GM19395 (cell line): ENCODE measurements around the gene MIGA2.

Experiments used
- ATAC-seq: cut with Tn5 transposase; IDR thresholded peaks from one replicate; pipeline ENCODE4 v1.9.1; 2021; ENCODE audit warnings: mild to moderate bottlenecking, moderate library complexity; ENCODE audit not compliant: unreplicated experiment

Gene MIGA2

DNA sequence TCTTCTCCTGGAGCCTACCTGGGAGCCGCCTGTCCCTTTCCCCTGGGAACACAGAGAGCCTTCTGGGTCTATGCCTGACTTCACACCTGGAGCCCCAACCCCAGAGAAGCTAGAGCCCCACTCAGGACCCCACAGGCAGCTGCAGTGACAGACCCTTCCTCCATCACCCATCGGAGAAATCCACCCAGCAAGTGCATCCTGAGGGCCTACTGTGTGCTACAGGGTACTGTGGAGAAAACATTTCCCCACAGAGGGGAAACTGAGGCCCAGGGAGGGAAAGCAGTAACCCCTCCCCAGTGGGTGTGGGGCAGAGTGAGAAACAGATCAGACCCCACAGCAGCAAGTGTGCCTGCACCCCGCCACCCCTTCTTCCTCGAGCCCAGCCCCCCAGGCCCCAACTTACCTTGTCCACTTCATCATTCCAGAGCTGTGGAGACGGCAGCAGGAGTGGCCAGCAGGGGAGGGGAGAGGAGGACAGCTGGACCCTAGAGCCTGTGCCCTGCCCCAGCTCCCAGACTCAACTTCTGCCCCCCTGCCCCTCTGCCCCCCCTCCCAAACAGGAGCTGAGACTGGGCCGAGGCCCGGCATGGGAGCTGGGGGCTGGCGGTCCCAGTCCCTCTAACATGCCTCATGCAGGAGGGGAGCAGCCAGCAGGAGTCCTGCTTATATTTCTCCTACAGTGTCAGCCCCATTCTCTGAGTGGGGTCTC is 26.0 kb upstream of the MIGA2 start:
- ATAC-seq, result no peak

DNA sequence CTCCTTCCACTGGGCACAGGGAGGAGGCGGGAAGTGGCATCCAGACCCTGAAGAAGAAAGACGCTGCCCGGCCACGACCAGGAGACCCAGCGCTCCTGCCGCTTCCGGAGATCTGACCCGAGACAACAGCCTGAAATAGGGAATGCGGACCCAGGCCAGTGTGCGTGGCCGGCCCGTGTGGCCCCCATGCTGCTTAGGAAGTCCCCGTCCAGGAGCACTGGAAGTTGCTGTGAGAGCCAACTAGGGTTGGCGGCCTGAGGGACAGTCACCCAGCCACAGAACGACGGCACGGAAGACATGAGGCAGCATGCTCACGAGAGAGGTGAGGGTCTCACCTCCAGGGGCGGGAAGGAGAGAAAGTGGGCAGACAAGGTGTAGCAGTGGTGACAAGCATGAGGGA is 25.3 kb upstream of the MIGA2 start:
- no peak for ATAC-seq

DNA sequence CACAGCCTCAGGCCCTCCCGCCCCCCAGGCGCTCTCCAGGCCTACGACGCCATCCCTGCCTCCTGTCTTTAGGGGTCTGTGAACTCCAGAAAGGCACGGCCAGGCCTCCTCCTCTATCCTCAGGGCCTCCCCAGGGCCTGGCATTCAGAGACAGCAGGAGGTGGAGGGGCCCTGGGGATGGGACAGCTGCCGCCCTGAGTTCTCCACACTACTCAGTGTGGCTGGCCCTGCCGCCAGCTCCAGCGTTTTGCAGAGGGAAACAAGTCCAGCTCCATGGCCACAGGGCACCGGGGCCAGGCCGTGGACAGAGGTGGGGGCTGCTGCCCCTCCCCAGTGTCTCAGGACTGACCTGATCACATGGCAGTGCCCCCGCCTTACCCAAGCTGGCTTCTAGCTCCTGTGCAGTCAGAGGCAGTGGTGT is 24.7 kb upstream of the MIGA2 start:
- ATAC-seq, result no peak

DNA sequence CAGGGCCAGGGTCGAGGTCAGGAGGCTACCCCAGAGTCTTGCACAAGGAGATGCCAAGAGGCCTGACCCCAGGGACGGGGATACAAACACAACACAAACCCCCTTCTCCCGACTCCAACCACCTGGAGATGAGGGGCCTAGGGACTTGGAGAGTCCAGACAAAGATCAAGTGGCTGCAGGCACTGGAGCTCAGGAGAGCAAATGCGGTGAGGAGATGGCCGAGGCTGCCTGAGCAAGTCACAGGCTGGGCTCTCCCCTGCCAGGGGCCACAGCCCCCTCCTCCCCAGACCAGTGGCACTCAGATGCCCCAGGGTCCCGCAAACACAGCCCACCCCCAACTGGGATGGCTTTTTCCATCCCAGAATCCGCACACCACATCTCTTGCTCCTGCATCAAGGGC is 24.1 kb upstream of the MIGA2 start:
- no peak for ATAC-seq

DNA sequence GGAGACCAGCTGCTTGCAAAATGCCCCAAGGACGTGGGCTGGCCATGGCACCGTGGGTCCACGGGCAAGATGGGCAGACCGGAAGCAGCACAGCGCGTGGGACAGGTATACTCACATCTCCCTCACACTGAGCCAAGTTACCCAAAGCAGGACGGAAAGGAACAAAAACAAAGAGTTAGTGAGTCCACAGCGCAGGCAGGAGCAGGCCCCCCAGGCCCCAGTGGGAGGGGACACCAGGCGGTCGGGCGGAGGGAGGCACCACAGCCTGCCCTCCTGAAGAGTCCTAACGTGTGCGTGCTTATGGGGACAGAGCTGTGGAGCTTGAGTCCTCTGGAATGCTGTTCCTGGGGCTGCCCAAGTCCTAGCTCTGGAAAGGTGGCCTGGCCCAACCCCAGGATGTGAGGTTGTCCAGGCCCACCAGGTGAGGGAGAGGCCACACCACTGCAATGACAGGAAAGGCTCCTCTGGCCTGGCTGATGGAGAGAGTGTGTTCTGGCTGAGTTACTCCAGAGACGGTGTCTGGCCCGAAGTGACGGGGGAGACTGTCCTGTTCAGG is 23.5 kb upstream of the MIGA2 start:
- no peak for ATAC-seq

DNA sequence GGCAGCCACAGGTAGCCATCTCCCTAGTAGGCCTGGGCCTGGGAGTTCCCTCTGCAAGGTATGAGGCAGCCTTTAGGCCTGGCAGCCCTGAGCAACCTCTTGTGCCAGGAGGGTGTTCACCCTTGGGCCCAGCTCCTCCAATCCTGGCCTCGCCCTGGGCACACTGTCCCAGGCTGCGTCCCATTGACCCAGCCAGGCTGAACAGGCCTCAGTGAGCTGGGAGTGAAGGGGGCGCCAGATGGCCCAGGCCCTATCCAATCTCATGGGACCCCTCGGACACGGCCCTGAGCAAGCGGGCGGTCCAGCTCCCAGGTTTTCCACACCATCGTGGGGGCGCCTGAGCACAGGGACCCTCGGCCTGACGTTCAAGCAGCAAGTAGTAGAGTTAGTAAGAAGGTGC is 22.8 kb upstream of the MIGA2 start:
- no peak for ATAC-seq

DNA sequence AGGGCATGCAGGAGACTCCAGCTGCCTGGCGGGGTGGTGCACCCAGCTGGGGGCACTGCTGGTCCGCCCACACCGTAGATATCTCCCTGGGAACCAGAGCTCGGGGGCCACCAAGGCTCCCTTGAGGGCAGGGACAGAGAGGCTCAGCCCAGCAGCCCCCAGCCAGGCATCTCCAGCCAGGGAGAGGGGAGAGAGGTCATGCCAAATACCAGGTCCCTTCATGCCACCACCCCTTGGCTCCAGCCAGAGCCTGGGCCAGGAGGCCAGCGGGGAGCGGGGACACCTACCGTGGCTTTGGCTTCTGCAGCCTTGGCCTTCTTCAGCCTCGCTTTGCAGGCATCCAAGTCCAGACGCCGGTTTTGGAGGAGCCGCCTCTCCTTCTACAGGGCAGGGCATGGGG is 22.3 kb upstream of the MIGA2 start:
- ATAC-seq, result no peak

DNA sequence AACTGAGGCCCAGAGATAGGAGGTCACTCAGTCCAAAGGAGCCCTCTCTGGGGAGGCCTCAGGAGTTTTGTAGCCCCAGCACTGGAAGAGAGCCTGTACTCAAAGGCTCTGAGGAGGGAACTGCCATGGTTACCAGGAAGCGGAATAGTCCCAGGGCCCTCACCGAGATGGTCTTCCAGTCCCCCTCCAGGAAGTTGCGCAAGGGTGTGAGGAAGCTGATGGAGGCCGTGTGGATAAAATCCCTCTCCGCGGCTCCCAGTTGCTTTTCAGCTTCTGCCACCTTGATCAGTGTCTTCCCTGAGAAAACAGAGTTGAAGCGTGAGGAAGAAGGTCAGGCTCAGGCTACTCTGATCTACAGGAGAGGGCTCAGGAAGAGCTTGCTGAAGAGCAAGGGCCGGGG is 21.8 kb upstream of the MIGA2 start:
- no peak for ATAC-seq

DNA sequence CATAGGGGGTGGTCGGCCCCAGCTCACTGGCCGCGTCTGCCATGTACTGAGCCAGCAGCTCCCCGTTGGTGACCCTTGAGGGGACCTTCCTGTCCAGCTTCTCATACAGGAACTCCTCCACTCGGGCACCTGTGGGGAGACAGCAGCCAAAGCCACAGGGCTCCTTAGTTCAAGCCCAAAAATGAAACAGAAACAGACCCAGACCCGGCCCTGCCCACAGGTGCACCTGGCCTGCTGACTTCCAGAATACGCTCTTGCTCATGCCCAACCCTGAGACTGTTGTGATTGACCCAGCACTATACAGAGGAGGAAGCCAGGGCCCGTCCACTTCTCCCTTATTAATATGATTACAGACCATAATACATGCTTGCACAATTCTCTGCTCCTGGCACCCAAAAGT is 15.3 kb upstream of the MIGA2 start:
- peak; percentile 91 for ATAC-seq

DNA sequence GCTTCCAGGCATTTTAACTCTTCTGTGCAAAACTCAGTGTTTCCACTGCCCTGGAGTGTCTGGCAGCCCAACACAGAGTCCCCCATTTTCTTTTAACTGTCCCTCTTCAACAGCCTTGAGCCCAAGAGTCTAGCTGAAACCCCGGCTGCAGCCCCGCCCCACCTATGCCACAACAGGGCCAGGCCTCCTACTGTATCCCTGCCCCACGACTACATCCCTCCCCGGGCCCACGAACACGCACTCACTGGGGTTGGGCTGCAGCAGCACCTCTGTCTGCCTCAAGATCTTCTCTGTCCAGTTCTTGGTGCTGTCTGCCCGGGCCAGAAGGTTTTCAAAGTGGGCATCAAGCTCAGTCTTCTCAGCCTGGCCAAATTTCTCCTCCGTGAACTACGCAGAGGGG is 14.4 kb upstream of the MIGA2 start:
- no peak for ATAC-seq

DNA sequence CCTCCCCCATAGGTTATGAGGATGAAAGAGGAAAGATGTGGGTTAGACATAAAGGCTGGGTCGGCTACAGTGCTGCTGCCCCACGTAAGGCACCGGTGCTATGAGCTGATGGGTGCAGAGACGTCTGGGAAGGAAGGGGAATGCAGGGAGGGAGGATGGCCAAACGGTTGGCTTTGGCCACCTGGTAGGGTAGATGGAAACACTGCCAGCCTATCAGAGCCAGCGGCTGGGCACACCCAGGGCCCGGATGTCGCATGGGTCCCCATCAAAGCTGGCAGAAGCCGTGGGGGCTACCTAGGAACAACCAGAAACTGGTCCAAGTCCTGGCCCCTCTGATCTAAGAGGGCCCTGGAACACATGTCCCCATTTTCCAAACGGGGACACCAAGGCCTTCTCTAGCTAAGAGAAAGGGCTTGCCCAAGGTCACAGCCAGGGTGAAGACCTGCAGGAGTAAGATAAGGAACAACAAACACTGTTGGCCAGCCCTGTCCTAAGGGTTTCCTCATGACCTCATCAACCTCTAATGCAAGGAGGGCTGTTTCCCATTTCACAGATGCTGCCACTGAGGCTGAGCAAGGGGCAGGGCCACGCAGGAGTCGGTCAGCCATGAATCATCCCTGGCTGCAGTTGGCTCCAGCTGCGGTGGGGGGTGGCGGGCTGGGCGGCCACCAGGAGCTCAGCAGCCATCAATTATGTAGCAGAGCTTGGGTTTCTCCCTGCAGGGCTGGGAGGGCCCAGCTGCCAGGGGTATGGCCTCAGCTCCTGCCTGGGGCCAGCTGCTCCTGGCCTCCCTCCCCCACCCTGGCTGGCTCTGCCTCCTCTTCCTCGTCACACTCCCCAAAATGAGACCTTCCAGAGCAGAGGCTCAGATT is 13.2 kb upstream of the MIGA2 start:
- ATAC-seq, result no peak

DNA sequence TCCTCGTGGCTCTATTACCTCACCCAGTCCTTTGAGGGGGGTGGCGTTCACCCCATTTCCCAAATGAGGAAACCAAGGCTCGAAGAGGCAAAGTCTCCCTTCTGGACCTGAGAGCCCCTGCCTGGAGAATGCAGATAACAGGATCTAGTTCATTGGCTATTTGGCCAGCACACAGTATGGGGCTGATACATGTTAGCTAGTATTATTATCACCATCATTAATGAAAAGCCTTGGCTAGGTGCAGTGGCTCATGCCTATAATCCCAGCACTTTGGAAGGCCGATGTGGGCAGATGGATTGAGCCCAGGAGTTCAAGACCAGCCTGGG is 12.6 kb upstream of the MIGA2 start:
- no peak for ATAC-seq

DNA sequence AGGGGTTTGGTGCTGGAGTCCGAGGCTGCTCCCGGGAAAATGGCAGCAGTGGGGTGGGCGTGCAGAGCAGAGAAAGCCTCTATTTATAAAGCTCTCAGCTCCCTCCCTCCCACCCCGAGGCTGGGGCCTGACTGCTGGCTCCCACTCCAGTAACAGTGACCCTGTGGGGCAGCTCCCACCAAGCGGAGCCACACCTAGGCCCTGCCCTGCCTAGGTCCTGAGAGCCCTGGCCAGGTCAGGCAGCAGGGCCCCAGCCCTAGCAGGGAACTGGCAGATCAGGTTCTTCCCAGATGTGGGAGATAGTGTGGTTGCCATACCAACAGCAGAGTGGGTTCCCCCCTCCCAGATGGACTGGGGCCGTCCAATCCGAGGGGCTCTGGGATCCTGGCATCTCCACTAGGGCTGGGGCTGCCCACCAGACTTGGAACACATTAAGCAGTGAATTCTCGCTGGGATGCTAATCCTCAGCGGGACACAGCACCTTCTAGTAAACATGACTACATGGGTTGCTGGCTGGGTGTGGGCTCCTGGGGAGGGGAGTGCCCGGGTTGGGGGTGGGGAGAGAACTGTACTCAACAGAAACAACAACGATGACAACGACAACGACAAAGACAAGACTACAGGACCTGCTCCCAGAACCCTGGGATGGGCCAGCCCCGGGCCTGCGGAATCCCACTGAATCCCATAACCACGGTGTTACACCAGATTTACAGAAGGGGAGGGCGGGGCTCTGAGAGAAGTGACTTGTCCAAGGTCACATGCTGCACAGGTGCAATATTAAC is 9.8 kb upstream of the MIGA2 start:
- no peak for ATAC-seq

DNA sequence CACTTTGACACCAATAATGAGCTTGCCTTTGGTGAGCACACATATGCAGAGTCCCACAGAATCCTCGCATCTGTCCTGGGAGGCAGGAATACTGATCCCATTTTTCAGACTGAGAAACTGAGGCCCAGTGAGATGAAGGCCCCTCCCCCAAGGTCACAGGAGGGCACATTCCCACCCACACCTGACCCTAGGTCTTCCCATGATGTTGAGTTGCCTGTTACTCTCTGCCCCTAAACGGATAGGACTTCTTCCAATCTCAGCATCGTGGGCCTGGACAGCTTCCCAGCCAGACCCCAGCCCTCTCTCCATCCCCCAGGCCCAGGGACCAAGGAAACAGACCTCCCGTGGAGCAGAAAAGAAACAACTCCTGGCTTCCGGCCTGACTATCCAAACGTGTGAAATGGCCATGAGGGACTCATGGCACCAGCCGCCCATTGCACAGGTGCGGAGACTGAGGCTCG is 9.2 kb upstream of the MIGA2 start:
- no peak for ATAC-seq

DNA sequence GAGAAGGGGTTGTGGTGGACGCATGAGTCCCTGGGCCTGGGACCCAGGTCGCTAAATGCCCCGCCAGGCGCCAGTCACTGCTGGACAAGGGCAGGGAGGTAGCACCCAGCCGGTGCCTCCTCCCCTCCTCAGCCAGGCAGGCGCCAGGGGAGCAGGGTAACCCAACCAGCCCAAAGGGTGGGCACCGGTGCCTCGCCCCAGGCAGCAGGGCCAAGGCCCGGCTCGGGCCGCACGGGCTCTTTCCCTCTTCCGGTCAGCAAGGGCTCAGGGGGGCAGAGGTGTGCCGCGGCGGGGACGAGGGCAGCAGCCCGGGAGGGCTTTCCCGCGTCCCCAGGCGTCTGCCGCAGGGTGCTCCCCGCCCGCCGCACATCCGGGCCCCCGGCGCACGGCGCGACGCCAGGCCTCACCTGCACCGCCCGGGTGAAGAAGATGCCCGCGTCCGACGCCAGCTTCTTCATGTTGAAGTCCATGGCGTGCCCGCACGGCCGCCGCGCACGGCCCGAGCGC is 8.7 kb upstream of the MIGA2 start:
- ATAC-seq, result peak; percentile 33

DNA sequence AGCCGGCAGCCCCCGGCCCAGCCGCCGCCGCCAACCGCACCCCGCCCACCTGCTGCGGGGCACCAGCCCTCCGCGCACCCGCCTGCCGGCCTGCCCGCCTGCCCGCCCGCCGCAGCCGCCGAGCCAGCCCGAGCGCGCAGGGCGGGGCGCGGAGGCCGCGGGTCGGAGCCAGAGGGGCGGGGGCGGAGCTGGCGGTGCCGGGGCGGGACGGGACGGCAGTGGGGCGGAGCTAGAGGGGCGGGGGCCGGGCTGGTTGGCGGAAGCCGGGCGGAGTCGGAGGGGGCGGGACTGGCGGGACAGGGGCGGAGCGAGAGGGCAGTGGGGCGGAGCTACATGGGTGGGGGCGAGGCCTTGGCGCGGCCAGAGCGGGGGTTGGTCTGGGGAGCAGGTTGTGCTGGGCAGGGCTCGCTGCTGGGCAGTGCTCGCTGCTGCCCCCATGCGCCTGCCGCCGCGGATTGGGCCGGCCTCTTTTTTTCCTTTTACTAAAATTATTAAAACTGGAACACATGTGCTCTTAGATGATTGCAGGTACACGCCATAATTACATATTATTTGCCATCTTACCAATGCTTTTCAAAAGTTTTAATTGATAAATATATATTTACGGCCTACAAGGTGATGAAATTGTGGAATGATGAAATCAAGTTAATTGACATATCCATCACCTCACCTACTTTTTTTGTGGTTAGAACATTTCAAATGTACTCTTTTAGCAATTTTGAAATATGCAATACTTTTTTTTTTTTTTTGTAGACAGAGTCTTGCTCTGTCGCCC is 8.0 kb upstream of the MIGA2 start, which contains the start of gene SH3GLB2:
SH3GLB2 (minus strand) TSS at position 140 of the 775 bp plus-strand sequence. CDS start 177 bp downstream, outside the sequence.
- peak; percentile 78 for ATAC-seq

DNA sequence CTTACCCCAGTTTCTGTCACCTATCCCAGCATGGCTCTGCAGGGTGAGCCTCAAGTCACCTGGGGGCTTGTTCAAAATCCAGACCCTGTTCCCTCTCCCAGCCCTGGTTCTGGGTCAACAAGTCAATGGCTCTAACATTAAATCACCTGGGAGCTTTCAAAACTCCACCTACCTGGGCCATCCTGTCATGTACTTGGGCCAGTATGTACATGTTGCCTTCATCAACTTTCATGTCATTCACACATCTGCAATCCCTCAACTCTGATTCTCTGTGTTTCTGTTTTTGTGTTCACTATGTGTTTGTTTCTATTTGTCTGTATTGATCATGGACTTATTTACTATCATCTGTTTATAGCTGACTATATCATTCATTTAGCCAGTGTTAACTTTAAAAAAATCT is 6.2 kb upstream of the MIGA2 start:
- no peak for ATAC-seq

DNA sequence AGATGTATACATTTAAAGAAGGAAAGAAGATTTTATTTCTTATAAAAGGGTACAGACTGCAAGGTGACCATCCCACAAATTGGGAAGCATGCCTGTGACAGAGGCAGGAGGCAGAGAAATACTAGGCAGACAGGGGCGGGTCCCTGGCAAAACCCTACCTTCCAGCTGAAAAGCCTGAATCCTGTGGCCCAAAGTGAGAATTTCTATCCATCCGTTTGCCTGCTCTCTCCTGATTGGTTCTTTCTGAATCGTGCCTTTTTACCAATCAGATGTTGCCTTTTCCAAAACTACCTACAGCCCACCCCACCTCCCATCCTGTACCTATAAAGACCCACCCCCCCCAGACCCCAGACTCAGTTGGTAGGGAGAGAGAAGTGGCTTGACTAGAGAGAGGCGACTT is 4.9 kb upstream of the MIGA2 start:
- no peak for ATAC-seq

DNA sequence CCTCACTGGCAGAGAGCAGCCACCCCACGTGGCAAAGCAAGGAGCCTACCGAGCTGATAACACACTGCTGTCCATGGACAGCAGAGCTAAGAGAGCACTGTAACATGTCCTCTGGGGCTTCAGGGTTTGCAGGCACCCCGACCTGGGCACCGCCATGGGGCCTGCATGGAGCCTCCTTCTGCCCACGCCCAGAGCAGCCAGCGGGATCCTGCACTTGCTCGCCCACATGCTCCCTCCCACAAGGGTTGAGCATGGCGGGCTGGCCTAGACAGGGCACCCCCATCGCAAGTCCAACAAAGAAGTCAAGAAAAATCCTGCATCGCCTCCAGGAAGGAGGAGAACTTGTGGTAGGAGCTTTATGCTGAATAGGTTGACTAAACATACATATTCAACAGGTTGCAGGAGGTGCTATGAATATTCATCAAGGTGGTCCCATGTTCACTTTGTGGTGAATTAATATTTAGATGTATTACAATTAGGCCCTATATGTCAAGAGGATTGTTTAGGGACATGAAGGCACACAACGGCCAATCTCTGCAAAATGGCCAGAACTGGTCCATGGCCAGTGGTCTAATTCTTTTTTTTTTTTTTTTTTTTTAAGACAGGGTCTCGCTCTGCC is 3.8 kb upstream of the MIGA2 start:
- no peak for ATAC-seq

DNA sequence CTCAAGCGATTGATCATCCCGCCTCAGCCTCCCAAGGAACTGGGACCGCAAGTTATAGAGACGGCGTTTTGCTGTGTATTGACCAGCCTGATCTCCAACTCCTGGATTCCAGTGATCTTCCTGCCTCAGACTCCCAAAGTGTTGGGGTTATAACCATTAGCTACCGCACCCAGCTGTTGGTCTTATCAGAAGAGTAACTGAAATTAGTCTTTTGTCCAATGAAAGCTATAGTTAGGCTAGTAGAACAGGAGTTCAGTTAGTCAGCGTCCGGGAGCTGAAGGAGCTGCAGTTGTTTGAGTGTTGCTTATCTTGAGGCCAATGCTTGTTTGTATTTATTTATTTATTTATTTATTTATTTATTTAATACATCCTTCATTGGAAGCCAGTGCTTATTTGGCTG is 3.2 kb upstream of the MIGA2 start:
- ATAC-seq, result no peak
